ENCODE data around the gene DENND4C.

DNA sequence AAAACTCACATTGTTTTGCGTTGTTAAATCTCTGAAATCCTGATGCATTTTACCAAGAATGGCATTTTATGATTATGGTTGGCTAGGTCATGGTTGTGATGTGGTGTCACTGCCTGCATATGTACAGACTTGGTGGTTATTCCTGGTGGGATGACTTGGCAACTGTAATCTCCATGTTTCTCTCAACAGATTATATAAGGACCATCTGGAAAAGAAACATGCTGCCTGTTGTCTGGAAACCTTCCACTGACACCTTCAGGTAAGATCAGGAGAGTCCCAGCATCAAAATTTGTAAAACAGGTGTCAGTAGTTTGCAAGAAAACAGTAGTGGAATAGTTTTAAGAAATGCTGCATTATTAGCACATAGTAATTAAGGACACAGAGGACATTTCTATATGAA is 175.3 kb downstream of the DENND4C start:
- TF ChIP-seq CHD1 (IDR thresholded peaks at IDR 0.05; ENCODE audit: low read depth, low read length), result no peak
- TF ChIP-seq, protein P1, sequence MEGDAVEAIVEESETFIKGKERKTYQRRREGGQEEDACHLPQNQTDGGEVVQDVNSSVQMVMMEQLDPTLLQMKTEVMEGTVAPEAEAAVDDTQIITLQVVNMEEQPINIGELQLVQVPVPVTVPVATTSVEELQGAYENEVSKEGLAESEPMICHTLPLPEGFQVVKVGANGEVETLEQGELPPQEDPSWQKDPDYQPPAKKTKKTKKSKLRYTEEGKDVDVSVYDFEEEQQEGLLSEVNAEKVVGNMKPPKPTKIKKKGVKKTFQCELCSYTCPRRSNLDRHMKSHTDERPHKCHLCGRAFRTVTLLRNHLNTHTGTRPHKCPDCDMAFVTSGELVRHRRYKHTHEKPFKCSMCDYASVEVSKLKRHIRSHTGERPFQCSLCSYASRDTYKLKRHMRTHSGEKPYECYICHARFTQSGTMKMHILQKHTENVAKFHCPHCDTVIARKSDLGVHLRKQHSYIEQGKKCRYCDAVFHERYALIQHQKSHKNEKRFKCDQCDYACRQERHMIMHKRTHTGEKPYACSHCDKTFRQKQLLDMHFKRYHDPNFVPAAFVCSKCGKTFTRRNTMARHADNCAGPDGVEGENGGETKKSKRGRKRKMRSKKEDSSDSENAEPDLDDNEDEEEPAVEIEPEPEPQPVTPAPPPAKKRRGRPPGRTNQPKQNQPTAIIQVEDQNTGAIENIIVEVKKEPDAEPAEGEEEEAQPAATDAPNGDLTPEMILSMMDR (conservative IDR thresholded peaks at IDR 0.05; ENCODE audit: low read depth, low read length), result no peak
- no peak for TF ChIP-seq RCOR1 (IDR thresholded peaks at IDR 0.05; ENCODE audit: insufficient replicate concordance, low read length)
- no peak for TF ChIP-seq POLR2A (IDR thresholded peaks at IDR 0.05; ENCODE audit: low read depth, low read length)
- TF ChIP-seq MXI1 (IDR thresholded peaks at IDR 0.05; ENCODE audit: borderline replicate concordance, low read depth, low read length), result no peak
- TF ChIP-seq MAFK (IDR thresholded peaks at IDR 0.05; ENCODE audit: low read depth, low read length), result no peak
- no peak for TF ChIP-seq RAD21 (IDR thresholded peaks at IDR 0.05; ENCODE audit: low read length)

All from IMR-90 (cell line).